ENCODE results near the gene VDAC1. TPM values are rescaled to one million over a fixed set of nuclear protein-coding genes. Genes with fewer than 3 reads are reported as not detected.
"Not testable (repeated sequence)": the region's sequence is repeated elsewhere in the genome, so short reads cannot be mapped to it uniquely, and the experiment has no call there.

Gene VDAC1
- total RNA-seq, 4 donors from 2014 or later = 122 to 166 (median 136) TPM

DNA sequence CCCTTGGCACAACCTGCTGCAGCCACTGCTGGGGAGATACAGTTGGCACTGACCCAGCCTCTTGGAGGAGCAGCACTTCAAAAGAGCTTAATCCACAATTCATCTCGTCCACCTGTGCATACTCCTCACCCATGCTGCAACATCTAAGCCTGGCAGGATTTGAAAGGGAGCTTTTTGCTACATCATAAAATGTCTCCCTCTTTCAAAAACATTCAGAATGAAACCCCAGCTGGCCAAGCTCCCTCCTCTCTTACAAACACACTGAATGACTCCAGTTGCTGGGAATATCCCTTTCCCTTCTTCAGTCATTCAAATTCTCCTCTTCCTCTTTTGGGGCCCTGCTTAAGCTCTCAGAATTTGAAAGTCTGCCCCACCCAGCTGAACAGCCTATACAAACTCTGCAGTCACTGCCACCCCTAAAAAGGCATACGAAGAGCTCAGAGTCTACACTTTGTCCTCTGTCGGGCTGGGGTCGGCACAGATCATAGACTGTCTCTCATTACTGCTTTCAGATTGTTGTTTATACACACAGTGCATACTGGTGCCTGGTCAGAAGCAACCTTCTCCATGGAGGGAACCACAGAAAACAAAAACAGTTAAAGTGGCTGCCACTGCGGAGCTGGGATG, 27.5 kb downstream of the VDAC1 start:
- Histone ChIP-seq H3K4me3 (replicated peaks in 1 of 3) (no peak overlapping the region), H3K9me3 (no peaks in the 10 kb centered on the region), H3K27me3 (no peaks in the 10 kb centered on the region), H3K27ac (no peak overlapping the region), H3K4me1 (peaks cover 8 to 9% of the 10 kb centered on the region in 2 donors), H3K36me3 (peaks cover 33 to 47% of the 10 kb centered on the region in 2 donors)
- TF ChIP-seq POLR2A (IDR thresholded peaks at IDR 0.05) = no peak
- TF ChIP-seq, protein P1, sequence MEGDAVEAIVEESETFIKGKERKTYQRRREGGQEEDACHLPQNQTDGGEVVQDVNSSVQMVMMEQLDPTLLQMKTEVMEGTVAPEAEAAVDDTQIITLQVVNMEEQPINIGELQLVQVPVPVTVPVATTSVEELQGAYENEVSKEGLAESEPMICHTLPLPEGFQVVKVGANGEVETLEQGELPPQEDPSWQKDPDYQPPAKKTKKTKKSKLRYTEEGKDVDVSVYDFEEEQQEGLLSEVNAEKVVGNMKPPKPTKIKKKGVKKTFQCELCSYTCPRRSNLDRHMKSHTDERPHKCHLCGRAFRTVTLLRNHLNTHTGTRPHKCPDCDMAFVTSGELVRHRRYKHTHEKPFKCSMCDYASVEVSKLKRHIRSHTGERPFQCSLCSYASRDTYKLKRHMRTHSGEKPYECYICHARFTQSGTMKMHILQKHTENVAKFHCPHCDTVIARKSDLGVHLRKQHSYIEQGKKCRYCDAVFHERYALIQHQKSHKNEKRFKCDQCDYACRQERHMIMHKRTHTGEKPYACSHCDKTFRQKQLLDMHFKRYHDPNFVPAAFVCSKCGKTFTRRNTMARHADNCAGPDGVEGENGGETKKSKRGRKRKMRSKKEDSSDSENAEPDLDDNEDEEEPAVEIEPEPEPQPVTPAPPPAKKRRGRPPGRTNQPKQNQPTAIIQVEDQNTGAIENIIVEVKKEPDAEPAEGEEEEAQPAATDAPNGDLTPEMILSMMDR (IDR thresholded peaks at IDR 0.05) = no peak
- 56 to 59% methylated on average over 5 of the region's 5 CpGs for WGBS, 2 donors
- DNase-seq = peak; percentile 79 to 81
- intact Hi-C loops (cut with DNase I) = no loop called here

- H3K36me3 ChIP-seq = peaks cover 33 to 45% of the 10 kb centered on the region in 2 donors
- intact Hi-C loops (cut with DNase I); H3K27me3 ChIP-seq; H3K27ac ChIP-seq; DNase-seq; H3K4me3 ChIP-seq (replicated peaks in 1 of 3); H3K4me1 ChIP-seq; H3K9me3 ChIP-seq: not testable (repeated sequence)
- WGBS, 2 donors = 98% methylated on average over 10 to 16 of the region's 16 CpGs
Observed at GRCh38 chr5:133975546-133975945, 29.2 kb downstream of the VDAC1 start.

- WGBS, 2 donors = 92 to 94% methylated on average over 6 of the region's 6 CpGs
- Histone ChIP-seq H3K4me3 (replicated peaks in 1 of 3) (no peak overlapping the region), H3K27me3 (no peaks in the 10 kb centered on the region), H3K4me1 (peaks cover 11 to 13% of the 10 kb centered on the region in 2 donors), H3K9me3 (no peaks in the 10 kb centered on the region), H3K27ac (no peak overlapping the region), H3K36me3 (peaks cover 33 to 39% of the 10 kb centered on the region in 2 donors)
- no peak for TF ChIP-seq POLR2A (IDR thresholded peaks at IDR 0.05)
- TF ChIP-seq, protein P1 (IDR thresholded peaks at IDR 0.05) = no peak
- intact Hi-C loops (cut with DNase I) = no loop called here
- DNase-seq = no peak
Observed at GRCh38 chr5:133974142-133974541, 30.6 kb downstream of the VDAC1 start.

DNA sequence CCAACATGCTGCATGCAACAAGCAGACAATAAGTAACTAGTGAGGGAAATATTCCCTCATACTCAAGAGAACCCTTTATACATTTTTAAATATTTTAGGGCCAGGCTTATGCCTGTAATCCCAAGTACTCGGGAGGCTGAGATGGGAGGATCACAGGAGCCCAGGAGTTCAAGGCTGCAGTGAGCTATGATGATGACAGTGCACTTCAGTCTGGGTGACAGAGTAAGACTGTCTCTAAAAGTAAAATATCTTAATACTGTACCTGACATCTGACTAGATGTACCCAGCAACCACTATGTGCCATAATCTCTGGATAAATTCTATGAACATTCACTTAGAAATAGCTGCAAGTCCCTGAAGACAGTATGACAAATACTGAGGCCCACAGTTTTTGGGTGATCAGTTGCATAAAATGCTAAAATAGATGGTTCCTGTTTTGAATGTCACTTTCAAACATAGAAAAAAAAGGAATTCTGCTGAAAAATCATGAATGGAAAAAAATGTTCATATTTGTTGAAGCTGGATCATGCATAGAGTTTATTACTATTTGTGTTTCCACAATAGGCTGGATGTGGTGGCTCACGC, 34.4 kb downstream of the VDAC1 start:
- 93 to 97% methylated on average over 2 of the region's 2 CpGs for WGBS, 2 donors
- Histone ChIP-seq H3K9me3 (no peaks in the 10 kb centered on the region), H3K4me1 (peaks cover 8 to 12% of the 10 kb centered on the region in 2 donors), H3K27ac (no peak overlapping the region), H3K27me3 (no peaks in the 10 kb centered on the region), H3K36me3 (peaks cover 26% of the 10 kb centered on the region in 2 donors), H3K4me3 (replicated peaks in 1 of 3) (no peak overlapping the region)
- intact Hi-C loops (cut with DNase I) = no loop called here
- DNase-seq = no peak
- no peak for TF ChIP-seq POLR2A (IDR thresholded peaks at IDR 0.05)
- TF ChIP-seq, protein P1 (IDR thresholded peaks at IDR 0.05) = no peak

- Histone ChIP-seq H3K4me3 (replicated peaks in 1 of 3) (no peak overlapping the region), H3K9me3 (no peaks in the 10 kb centered on the region), H3K36me3 (peaks cover 20% of the 10 kb centered on the region in 2 donors), H3K27ac (peak overlapping the region in 1 of 3 donors; percentile 72), H3K4me1 (peaks cover 8 to 12% of the 10 kb centered on the region in 2 donors), H3K27me3 (no peaks in the 10 kb centered on the region)
- no peak for DNase-seq
- intact Hi-C loops (cut with DNase I) = no loop called here
- TF ChIP-seq, protein P1 (IDR thresholded peaks at IDR 0.05) = no peak
- TF ChIP-seq POLR2A (IDR thresholded peaks at IDR 0.05) = no peak
- 71 to 85% methylated on average over 7 of the region's 7 CpGs for WGBS, 2 donors
Observed at GRCh38 chr5:133969654-133970324, 35.0 kb downstream of the VDAC1 start.
